Measurements from ENCODE around the gene CCNY.

GRCh38 chr10:35536789-35537188, 200.5 kb downstream of the CCNY start:
- TF ChIP-seq CTCF (IDR thresholded peaks at IDR 0.05) = no peak
- TF ChIP-seq ZNF263 (CRISPR knock-in tag; IDR thresholded peaks at IDR 0.05; ENCODE audit: low read depth) = no peak
- TF ChIP-seq, protein P1, sequence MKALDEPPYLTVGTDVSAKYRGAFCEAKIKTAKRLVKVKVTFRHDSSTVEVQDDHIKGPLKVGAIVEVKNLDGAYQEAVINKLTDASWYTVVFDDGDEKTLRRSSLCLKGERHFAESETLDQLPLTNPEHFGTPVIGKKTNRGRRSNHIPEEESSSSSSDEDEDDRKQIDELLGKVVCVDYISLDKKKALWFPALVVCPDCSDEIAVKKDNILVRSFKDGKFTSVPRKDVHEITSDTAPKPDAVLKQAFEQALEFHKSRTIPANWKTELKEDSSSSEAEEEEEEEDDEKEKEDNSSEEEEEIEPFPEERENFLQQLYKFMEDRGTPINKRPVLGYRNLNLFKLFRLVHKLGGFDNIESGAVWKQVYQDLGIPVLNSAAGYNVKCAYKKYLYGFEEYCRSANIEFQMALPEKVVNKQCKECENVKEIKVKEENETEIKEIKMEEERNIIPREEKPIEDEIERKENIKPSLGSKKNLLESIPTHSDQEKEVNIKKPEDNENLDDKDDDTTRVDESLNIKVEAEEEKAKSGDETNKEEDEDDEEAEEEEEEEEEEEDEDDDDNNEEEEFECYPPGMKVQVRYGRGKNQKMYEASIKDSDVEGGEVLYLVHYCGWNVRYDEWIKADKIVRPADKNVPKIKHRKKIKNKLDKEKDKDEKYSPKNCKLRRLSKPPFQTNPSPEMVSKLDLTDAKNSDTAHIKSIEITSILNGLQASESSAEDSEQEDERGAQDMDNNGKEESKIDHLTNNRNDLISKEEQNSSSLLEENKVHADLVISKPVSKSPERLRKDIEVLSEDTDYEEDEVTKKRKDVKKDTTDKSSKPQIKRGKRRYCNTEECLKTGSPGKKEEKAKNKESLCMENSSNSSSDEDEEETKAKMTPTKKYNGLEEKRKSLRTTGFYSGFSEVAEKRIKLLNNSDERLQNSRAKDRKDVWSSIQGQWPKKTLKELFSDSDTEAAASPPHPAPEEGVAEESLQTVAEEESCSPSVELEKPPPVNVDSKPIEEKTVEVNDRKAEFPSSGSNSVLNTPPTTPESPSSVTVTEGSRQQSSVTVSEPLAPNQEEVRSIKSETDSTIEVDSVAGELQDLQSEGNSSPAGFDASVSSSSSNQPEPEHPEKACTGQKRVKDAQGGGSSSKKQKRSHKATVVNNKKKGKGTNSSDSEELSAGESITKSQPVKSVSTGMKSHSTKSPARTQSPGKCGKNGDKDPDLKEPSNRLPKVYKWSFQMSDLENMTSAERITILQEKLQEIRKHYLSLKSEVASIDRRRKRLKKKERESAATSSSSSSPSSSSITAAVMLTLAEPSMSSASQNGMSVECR (CRISPR knock-in tag; IDR thresholded peaks at IDR 0.05; ENCODE audit: borderline replicate concordance) = no peak
- TF ChIP-seq ZNF416 (CRISPR knock-in tag; IDR thresholded peaks at IDR 0.05) = no peak
- TF ChIP-seq SP1 (CRISPR knock-in tag; conservative IDR thresholded peaks at IDR 0.05) = no peak
- no peak for TF ChIP-seq PRDM15 (CRISPR knock-in tag; IDR thresholded peaks at IDR 0.05)
- TF ChIP-seq, protein P2, sequence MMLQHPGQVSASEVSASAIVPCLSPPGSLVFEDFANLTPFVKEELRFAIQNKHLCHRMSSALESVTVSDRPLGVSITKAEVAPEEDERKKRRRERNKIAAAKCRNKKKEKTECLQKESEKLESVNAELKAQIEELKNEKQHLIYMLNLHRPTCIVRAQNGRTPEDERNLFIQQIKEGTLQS (CRISPR knock-in tag; conservative IDR thresholded peaks at IDR 0.05) = no peak
- no peak for TF ChIP-seq ZNF317 (CRISPR knock-in tag; IDR thresholded peaks at IDR 0.05; ENCODE audit: borderline replicate concordance, low read depth)
- TF ChIP-seq TCF7 (CRISPR knock-in tag; IDR thresholded peaks at IDR 0.05; ENCODE audit: low read depth) = no peak
- TF ChIP-seq NFYB (CRISPR knock-in tag; conservative IDR thresholded peaks at IDR 0.05; ENCODE audit: low read depth) = no peak
- TF ChIP-seq FOXP1 (CRISPR knock-in tag; IDR thresholded peaks at IDR 0.05; ENCODE audit: borderline replicate concordance) = no peak

Measured in WTC11 (cell line).